ENCODE data around the gene IGLL5.
"Not testable (repeated sequence)": the region's sequence is repeated elsewhere in the genome, so short reads cannot be mapped to it uniquely, and the experiment has no call there.

IGLL5 gene

GRCh38 chr22:22914726-22915669 lies 27.4 kb downstream of the IGLL5 start:
- DNase-seq (ENCODE audit: low read depth in 3 of 3): no peak

GRCh38 chr22:22915670-22916035 lies 28.0 kb downstream of the IGLL5 start:
- DNase-seq (ENCODE audit: low read depth in 3 of 3): no peak

- no peak for DNase-seq (ENCODE audit: low read depth in 3 of 3)
Observed at GRCh38 chr22:22916215-22916951, 28.8 kb downstream of the IGLL5 start.

- no peak for DNase-seq (ENCODE audit: low read depth in 3 of 3)
Observed at GRCh38 chr22:22916952-22917290, 29.3 kb downstream of the IGLL5 start.

- no peak for DNase-seq (ENCODE audit: low read depth in 3 of 3)
Observed at GRCh38 chr22:22917377-22917776, 29.8 kb downstream of the IGLL5 start.

- DNase-seq (ENCODE audit: low read depth in 3 of 3): no peak
Observed at GRCh38 chr22:22918297-22918965, 30.8 kb downstream of the IGLL5 start.

- no peak for DNase-seq (ENCODE audit: low read depth in 3 of 3)
Observed at GRCh38 chr22:22919041-22919440, 31.4 kb downstream of the IGLL5 start.

GRCh38 chr22:22920104-22920654 lies 32.6 kb downstream of the IGLL5 start:
- DNase-seq (ENCODE audit: low read depth in 3 of 3): no peak

- no peak for DNase-seq (ENCODE audit: low read depth in 3 of 3)
Observed at GRCh38 chr22:22920910-22921550, 33.4 kb downstream of the IGLL5 start.

GRCh38 chr22:22921575-22921974 lies 34.0 kb downstream of the IGLL5 start:
- no peak for DNase-seq (ENCODE audit: low read depth in 3 of 3)

- DNase-seq (ENCODE audit: low read depth in 3 of 3): not testable (repeated sequence)
Observed at GRCh38 chr22:22922092-22922953, 34.7 kb downstream of the IGLL5 start.

- DNase-seq (ENCODE audit: low read depth in 3 of 3): no peak
Observed at GRCh38 chr22:22922954-22923319, 35.3 kb downstream of the IGLL5 start.

- DNase-seq (ENCODE audit: low read depth in 3 of 3): no peak
Observed at GRCh38 chr22:22923379-22923778, 35.8 kb downstream of the IGLL5 start.

- no peak for DNase-seq (ENCODE audit: low read depth in 3 of 3)
Observed at GRCh38 chr22:22923930-22924329, 36.3 kb downstream of the IGLL5 start.

GRCh38 chr22:22924369-22925145 lies 36.9 kb downstream of the IGLL5 start:
- no peak for DNase-seq (ENCODE audit: low read depth in 3 of 3)

GRCh38 chr22:22925146-22925804 lies 37.7 kb downstream of the IGLL5 start:
- no peak for DNase-seq (ENCODE audit: low read depth in 3 of 3)

GRCh38 chr22:22925805-22926369 lies 38.3 kb downstream of the IGLL5 start:
- DNase-seq (ENCODE audit: low read depth in 3 of 3): no peak

GRCh38 chr22:22926370-22927195 lies 39.0 kb downstream of the IGLL5 start:
- DNase-seq (ENCODE audit: low read depth in 3 of 3): no peak

Data from stimulated activated CD4-positive, alpha-beta T cell treated with anti-CD3 and anti-CD28 coated beads, TNF-alpha, amount 100 ng/mL, for 24 hours (primary cell).